Stimulated activated CD8-positive, alpha-beta memory T cell treated with anti-CD3 and anti-CD28 coated beads, Interleukin-2, amount 100 ng/mL, for 48 hours (primary cell): ENCODE measurements around the gene PRDM4.
"Not testable (repeated sequence)": the region's sequence is repeated elsewhere in the genome, so short reads cannot be mapped to it uniquely, and the experiment has no call there.

ENCODE experiments used
- DNase-seq, 2 donors: peaks; one replicate each; pipeline ENCODE4 v3.0.0-alpha.2; 2020; ENCODE audit warnings: low read depth in 2 of 2

Gene PRDM4

GRCh38 chr12:107774349-107775029, 13.6 kb upstream of the PRDM4 start, which contains the start of gene ASCL4:
ASCL4 (plus strand) TSS chr12:107774704; CDS start chr12:107775219, 515 bp downstream.
- no peak for DNase-seq

- DNase-seq: no peak
Measured at GRCh38 chr12:107767466-107767865, 6.5 kb upstream of the PRDM4 start.

- DNase-seq: no peak
Measured at GRCh38 chr12:107765316-107765715, 4.4 kb upstream of the PRDM4 start.

- no peak for DNase-seq
Measured at GRCh38 chr12:107764626-107765025, 3.7 kb upstream of the PRDM4 start.

GRCh38 chr12:107762874-107763273, 1.9 kb upstream of the PRDM4 start:
- no peak for DNase-seq

GRCh38 chr12:107761502-107761904, 566 bp upstream of the PRDM4 start:
- no peak for DNase-seq

- no peak for DNase-seq
Measured at GRCh38 chr12:107760207-107760808, 629 bp downstream of the PRDM4 start.

GRCh38 chr12:107759410-107759809, 1.5 kb downstream of the PRDM4 start:
- no peak for DNase-seq

GRCh38 chr12:107749083-107749482, 11.9 kb downstream of the PRDM4 start:
- no peak for DNase-seq

GRCh38 chr12:107748472-107748871, 12.5 kb downstream of the PRDM4 start:
- DNase-seq: no peak

- DNase-seq: no peak
Measured at GRCh38 chr12:107736914-107737313, 24.0 kb downstream of the PRDM4 start.

GRCh38 chr12:107735763-107736162, 25.2 kb downstream of the PRDM4 start:
- DNase-seq: no peak

- DNase-seq: no peak
Measured at GRCh38 chr12:107734139-107734538, 26.8 kb downstream of the PRDM4 start.

GRCh38 chr12:107732365-107732764, 28.6 kb downstream of the PRDM4 start:
- no peak for DNase-seq

GRCh38 chr12:107731366-107731765, 29.6 kb downstream of the PRDM4 start:
- no peak for DNase-seq

- DNase-seq: no peak
Measured at GRCh38 chr12:107730618-107731341, 30.2 kb downstream of the PRDM4 start.

GRCh38 chr12:107727742-107728141, 33.2 kb downstream of the PRDM4 start:
- not testable (repeated sequence) for DNase-seq

- not testable (repeated sequence) for DNase-seq
Measured at GRCh38 chr12:107727327-107727726, 33.6 kb downstream of the PRDM4 start.

- DNase-seq: no peak
Measured at GRCh38 chr12:107718606-107719005, 42.3 kb downstream of the PRDM4 start.

- no peak for DNase-seq
Measured at GRCh38 chr12:107715780-107716179, 45.2 kb downstream of the PRDM4 start.

GRCh38 chr12:107705522-107705921, 55.4 kb downstream of the PRDM4 start:
- DNase-seq: not testable (repeated sequence)

- DNase-seq: no peak
Measured at GRCh38 chr12:107704041-107704440, 56.9 kb downstream of the PRDM4 start.

GRCh38 chr12:107702106-107702505, 58.8 kb downstream of the PRDM4 start:
- no peak for DNase-seq
